Stimulated activated CD4-positive, alpha-beta T cell treated with anti-CD3 and anti-CD28 coated beads, Interleukin-4, amount 100 ng/mL, for 1 hour (primary cell): Measurements from ENCODE around the gene CNTF.
A peak's percentile ranks its signal among the peaks of the same experiment; 100 is the strongest.

Experiments used
- DNase-seq: peaks from one replicate; pipeline ENCODE4 v3.0.0-alpha.2; 2020

CNTF gene

DNA sequence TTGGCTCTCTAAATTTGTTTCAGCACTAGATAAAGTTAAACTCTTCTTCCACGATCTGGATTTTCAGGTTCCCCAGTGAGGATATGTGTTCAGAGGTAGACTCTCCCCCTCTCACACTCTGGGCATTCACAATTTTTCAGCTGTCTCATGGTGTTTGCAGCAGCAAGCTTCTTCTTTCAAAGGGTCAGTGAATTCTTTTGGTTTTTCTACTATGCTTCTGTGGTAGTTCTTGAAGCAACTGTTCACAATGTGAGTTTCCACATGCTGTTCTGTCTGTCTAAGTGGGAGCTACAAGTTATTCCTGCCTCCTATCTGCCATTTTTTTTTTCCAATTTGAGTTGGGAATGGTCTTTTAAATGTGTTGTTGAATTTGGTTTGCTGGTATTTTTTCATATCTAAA lies 25.4 kb downstream of the CNTF start:
- DNase-seq: no peak

DNA sequence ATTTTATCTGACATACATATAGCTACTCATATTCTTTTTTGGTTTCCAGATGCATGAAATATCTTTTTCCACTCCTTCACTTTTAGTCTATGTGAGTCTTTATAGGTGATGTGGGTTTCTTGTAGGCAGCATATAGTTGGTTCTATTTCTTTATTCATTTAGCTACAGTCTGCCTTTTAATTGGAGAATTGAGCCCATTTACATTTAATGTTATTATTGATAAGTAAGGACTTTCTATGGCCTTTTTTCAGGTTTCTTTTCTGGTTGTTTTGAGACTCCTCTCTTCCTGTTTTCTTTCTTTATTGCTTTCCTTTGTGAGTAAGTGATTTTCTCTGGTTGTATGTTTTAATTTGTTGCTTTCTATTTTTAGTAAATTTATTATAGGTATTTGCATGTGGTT lies 27.2 kb downstream of the CNTF start:
- DNase-seq: no peak

DNA sequence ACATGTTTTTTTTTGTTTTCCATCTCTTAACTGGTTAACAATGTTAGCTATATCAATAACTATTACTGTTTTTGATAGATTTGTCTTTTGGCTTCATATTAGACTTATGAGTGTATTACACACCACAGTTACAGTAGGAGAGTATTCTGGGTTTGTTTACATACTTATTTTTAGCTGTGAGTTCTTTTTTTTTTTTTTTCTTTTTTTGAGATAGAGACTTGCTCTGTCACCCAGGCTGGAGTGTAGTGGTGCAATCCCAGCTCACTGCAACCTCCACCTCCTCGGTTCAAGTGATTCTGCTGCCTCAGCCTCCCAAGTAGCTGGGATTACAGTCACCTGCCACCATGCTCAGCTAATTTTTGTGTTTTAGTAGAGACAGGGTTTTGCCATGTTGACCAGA lies 28.0 kb downstream of the CNTF start:
- no peak for DNase-seq

DNA sequence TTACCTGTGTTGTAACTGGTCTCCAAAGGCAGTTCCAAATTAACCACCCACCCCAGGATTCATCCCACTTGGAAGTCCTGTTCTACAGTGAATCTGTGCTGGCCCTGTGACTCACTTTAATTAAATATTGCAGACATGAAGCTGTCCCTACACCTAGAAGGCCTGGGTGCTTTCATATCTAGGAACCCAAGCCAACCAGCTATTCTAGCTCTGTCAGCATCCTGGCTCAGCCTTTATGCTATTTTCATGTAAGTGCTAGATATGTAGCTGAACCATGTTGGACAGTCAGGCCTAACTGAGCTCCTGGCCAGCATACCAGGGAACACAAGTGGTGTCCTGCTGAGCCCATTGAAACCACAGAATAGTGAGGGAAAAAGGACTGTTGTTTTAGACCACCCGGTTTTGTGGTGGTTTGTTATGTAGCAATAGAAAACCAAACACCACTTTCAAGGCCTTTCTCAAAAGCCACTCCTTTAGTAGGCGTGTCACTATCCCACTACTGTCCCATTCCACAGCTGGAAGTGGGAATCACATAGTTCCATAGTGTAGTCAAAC lies 30.3 kb downstream of the CNTF start:
- no peak for DNase-seq

DNA sequence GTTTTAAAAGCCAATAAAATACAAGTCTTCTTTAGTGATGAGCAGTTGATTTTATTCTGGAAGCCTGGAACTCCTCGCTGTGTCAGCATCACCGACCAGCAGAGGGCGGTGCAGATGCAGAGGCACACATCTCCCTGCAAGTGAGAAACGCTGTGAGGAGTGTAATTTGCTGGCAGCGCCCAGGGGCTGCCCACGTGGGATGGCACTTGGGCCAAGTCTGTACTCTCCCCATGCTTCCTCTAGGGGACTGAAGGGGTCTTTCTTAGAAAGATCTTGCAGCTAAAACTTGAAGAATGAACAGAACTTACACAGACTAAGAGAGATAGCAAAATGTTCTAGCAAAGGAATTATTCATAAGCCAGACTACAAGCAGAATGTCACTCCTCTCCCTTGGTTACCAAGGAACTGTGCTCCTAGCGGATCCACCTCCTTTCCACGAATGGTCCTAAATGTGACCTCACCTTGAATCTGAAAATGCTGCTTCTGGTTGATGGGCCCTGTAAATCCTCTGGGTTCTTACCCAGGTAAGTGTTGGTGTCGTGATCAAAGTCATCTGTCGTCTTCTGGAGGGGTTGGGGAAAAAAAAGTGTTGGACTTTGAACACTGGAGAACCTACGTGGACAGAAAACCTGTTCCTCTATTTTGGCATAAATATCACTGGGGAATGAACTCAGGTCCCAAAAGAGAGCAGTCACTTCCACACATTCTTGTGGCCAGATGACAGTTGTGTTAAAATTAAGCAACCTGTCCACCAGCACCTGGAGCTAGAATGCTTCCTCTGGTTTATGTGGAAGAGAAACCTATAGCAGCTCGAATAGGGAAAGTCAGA lies 31.8 kb downstream of the CNTF start:
- DNase-seq: peak; percentile 83

DNA sequence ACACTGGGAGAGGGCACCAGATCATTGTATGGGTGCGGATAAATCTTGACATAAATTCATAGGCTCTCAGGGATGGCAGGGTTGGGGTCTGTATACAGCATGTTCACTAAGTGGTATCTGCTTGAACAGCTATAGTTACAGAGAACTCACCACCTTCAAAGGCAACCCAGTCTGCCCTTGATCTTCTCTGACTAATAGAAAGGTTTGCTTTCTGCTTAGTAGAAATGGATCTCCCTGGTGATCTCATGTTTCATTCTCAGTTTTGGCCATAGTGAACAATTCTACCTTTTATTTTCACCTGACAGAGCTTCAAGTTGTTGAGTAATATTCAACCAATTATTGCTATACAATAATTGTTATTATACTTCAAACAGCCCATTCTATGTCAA lies 32.4 kb downstream of the CNTF start:
- no peak for DNase-seq

DNA sequence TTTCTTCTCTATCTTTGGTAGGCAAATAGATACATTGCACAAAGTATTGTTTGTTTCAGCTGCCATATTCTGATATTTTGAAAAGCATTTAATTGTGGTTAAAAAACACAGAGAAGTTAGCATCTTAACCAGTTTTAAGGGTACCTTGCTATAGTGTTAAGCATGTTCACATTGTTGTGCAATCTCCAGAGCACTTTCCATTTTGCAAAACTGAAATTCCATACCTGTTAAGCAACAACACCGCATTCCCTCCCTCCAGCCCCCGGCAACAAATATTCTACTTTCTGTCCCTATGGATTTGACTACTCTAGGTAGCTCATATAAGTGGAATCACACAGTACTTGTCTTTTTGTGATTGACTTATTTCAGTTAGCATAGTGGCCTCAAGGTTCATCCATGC lies 33.9 kb downstream of the CNTF start:
- DNase-seq: no peak

DNA sequence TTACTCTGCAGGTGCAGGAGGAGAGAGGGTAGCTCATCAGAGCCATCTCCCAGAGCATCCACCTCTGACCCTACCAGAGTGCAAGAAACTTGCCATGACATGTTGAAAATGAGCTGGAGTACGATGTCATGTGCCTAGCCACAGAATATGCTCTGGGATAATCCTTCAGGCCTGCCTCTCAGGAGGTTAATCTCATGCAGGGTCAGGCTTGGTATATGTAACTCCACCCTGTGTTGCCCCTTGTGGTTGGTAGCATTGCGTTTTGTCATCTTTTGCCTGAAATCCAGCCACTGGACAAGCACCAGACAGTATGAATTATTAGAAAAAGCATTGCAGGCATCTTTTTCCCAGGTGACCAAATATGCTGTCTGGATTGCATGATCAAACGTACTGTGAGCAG lies 36.2 kb downstream of the CNTF start:
- DNase-seq: no peak

DNA sequence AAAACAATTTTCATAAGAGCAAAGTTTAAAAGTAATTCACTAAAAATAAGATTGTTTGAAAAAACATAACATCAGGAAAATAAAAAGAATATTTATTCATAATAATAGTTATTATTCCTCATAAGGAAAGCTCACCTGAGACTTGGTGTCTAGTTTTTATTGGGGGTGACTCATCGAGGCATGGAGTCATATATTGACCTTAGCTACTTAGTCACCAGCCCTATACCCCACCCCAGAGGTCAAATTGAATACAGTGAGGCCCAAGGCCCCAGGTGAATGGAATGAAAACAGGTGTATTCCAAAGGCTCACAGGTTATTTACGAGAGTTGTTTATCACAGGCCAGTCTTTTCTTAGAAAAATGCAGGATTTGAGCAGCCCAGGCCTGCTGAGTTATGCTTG lies 36.9 kb downstream of the CNTF start:
- DNase-seq: no peak

DNA sequence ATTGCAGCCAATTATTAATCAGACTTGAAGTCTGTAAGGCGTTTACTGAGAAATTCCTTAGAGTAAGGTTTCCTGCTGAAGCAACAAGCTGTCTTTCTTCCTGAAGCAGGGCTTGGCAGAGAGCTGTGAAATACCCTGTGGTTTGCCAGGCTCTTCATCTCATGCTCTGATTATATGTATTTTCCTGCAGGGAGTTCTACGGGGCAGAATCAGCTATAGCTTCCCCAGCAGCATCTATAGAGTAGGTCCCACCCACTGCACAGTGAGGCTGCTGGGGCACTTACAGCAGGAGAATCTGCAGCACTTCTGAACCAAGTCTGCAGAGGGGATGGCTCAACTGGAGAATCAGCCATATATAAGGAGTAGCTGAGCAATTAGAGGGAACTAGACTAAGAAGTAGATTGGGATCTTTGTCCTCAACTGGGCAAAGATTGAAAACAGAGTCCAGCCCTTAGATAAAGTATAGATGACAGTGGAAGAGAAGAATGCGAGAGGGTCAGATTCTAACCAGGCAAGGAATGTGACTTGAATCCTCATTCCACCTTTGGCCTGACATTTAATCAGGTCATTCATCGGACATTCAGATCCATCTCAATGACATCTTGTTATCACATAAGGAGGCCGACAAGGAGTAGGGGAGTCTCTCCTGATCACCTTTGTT lies 37.6 kb downstream of the CNTF start:
- DNase-seq: no peak

DNA sequence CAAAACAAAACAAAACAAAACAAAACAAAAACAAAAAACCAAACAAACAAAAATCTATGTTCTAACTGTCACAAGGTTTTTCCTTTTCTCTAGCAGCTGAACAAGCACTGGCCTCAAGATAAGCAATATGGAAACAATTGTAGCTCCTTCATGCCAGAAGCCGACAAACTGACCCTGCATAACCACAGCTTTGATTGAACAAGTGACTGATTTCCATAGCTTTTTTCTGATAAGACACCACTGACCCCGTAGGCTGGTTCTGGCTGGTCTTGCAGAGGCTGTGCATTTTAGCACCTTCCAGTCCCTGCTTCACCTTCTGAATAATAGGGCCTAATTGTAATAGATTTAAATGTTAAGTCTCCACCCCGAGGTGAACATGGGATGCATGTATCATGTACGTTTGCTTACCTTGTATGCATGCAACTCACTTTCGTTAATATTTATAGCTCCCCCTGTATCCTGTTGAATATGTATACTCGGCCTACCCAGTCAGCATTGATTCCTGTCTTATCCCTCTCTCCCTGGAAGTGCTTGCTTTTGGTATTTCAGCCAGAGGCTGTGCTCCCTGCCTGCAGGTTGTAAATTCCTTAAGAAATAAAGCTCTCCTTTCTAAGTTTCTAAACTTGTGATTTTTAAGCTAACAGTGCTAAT lies 49.6 kb downstream of the CNTF start:
- DNase-seq: no peak

DNA sequence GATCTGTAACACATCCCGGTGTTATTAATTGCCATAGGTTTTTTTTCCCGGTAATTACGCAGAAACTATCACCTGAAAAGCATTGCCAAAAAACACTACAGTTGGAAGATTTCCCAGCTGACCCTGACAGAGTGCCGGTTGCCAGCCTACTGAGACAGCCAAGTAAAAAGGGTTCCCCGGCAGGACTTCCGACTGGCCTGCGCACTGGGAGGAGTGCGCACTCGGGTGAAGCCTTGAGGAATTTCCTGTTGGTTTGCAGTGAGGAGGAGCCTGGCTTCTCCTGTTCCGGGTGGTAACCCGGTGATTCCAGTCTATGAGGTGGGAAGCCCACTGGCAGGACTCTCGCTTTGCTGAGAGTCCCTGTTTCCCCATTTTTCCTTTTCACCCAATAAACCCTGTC lies 52.1 kb downstream of the CNTF start:
- DNase-seq: no peak
